HepG2 (cell line): Measurements from ENCODE around the gene TGM6. TPM values are rescaled to one million over a fixed set of nuclear protein-coding genes. Genes with fewer than 3 reads are reported as not detected.

ENCODE experiments used
- AFF4 ChIP-seq: sonication (generic); formaldehyde crosslinking; IDR thresholded peaks from 2 replicates; pipeline ENCODE4 v1.4.0; 2020; ENCODE audit warnings: missing genetic modification reagents
- ARHGAP35 ChIP-seq: sonication (generic); formaldehyde crosslinking; IDR thresholded peaks from 2 replicates; pipeline ENCODE4 v1.9.0; 2022; ENCODE audit warnings: mild to moderate bottlenecking, inconsistent platforms, moderate library complexity, missing genetic modification reagents, borderline replicate concordance
- DMTF1 ChIP-seq: sonication (generic); formaldehyde crosslinking; IDR thresholded peaks from 2 replicates; pipeline ENCODE4 v1.4.0; 2020; ENCODE audit warnings: mild to moderate bottlenecking, missing genetic modification reagents
- DR1 ChIP-seq: sonication (generic); formaldehyde crosslinking; IDR thresholded peaks from 2 replicates; pipeline ENCODE4 v1.8.0; 2021; ENCODE audit warnings: mild to moderate bottlenecking, missing genetic modification reagents, inconsistent platforms
- FLYWCH1 ChIP-seq: sonication (generic); formaldehyde crosslinking; IDR thresholded peaks from 2 replicates; pipeline ENCODE4 v1.8.1; 2023; ENCODE audit warnings: mild to moderate bottlenecking, missing genetic modification reagents
- HIVEP1 ChIP-seq: sonication (generic); formaldehyde crosslinking; IDR thresholded peaks from 2 replicates; pipeline ENCODE4 v1.4.0; 2020; ENCODE audit warnings: mild to moderate bottlenecking, missing genetic modification reagents
- MAX ChIP-seq: IDR thresholded peaks from 2 replicates; pipeline ENCODE4 v1.6.1; 2012; ENCODE audit warnings: inconsistent platforms
- MLXIP ChIP-seq: sonication (generic); formaldehyde crosslinking; IDR thresholded peaks from 2 replicates; pipeline ENCODE4 v1.9.0; 2021; ENCODE audit warnings: missing genetic modification reagents, borderline replicate concordance
- PCBP2 ChIP-seq: fragments of 200-400 bp; formaldehyde crosslinking; optimal IDR thresholded peaks from 2 replicates; pipeline ENCODE3; 2018; ENCODE audit warnings: low read length, low read depth; ENCODE audit not compliant: poor library complexity, severe bottlenecking
- PHF8 ChIP-seq: sonication (generic); formaldehyde crosslinking; IDR thresholded peaks from 2 replicates; pipeline ENCODE4 v1.5.0; 2020; ENCODE audit warnings: missing genetic modification reagents
- TFE3 ChIP-seq: IDR thresholded peaks from 2 replicates; pipeline ENCODE4 v1.6.1; 2016
- TGIF2 ChIP-seq: IDR thresholded peaks from 2 replicates; pipeline ENCODE4 v1.6.1; 2016; ENCODE audit warnings: control low read depth, missing compliant biosample characterization
- THYN1 ChIP-seq: sonication (generic); formaldehyde crosslinking; IDR thresholded peaks from 2 replicates; pipeline ENCODE4 v1.8.1; 2023; ENCODE audit warnings: low read depth, mild to moderate bottlenecking, moderate library complexity, missing genetic modification reagents, borderline replicate concordance
- ZMYM3 ChIP-seq: sonication (generic); formaldehyde crosslinking; IDR thresholded peaks from 2 replicates; pipeline ENCODE4 v1.5.1; 2020; ENCODE audit warnings: mild to moderate bottlenecking, missing genetic modification reagents
- ZNF432 ChIP-seq: sonication (generic); formaldehyde crosslinking; IDR thresholded peaks from 2 replicates; pipeline ENCODE4 v1.5.0; 2020; ENCODE audit warnings: missing genetic modification reagents, mild to moderate bottlenecking, borderline replicate concordance
- ZNF572 ChIP-seq: sonication (generic); formaldehyde crosslinking; IDR thresholded peaks from 2 replicates; pipeline ENCODE4 v1.5.1; 2020; ENCODE audit warnings: mild to moderate bottlenecking, missing genetic modification reagents
- ZNF766 ChIP-seq: sonication (generic); formaldehyde crosslinking; IDR thresholded peaks from 2 replicates; pipeline ENCODE4 v1.5.0; 2020; ENCODE audit warnings: missing genetic modification reagents, borderline replicate concordance
- polyA plus RNA-seq, 8 experiments: library from polyadenylated mRNA; depleted of rRNA in 3 of 8; stranded (reverse) in 7 of 8; unstranded in 1 of 8; fragments of >200 nt; fragmentation: Illumina TruSeq in 4 of 8; extraction: Trizol in 4 of 8; gene quantifications; 2 replicates each; pipeline versions ENCODE4 v1.2.1 to v1.2.3, GENCODE V29; 2011 to 2016; ENCODE audit warnings: low read depth in 4 of 8, missing spikeins in 1 of 8, mixed read lengths in 1 of 8; ENCODE audit not compliant: insufficient read depth in 1 of 8
- total RNA-seq, 5 experiments: library from RNA; depleted of rRNA; stranded (reverse); fragments of >200 nt; fragmentation: Illumina TruSeq; extraction: Trizol; gene quantifications; 2 replicates each; pipeline ENCODE4 v1.2.3, GENCODE V29; 2016; ENCODE audit warnings: low read depth in 1 of 5

The TGM6 gene
- total and polyA plus RNA-seq, 2 of the 13 experiments (the other 11 are each of a cell fraction or from before 2014, with no cell fraction given): not detected

- TF ChIP-seq DMTF1 (no peak), ZMYM3 (CRISPR knock-in tag) (0 out of 2 replicates have a peak, but pooled peaks have one; percentile 33), DR1 (CRISPR knock-in tag) (no peak), TGIF2 (CRISPR knock-in tag) (no peak), MAX (peak; percentile 94), ARHGAP35 (CRISPR knock-in tag) (peak; percentile 19; the same call in 1 of the 2 replicates), AFF4 (CRISPR knock-in tag) (no peak), ZNF766 (peak; percentile 48; the same call in 1 of the 2 replicates), FLYWCH1 (0 out of 2 replicates have a peak, but pooled peaks have one; percentile 20), HIVEP1 (no peak; the same call in 1 of the 2 replicates), MLXIP (CRISPR knock-in tag) (peak; percentile 83), ZNF572 (0 out of 2 replicates have a peak, but pooled peaks have one; percentile 40), THYN1 (no peak), PHF8 (CRISPR knock-in tag) (peak; percentile 59), PCBP2 (no peak), ZNF432 (CRISPR knock-in tag) (no peak), TFE3 (peak; percentile 99)
Observed at GRCh38 chr20:2475850-2476741, 95.4 kb downstream of the TGM6 start (continued).
